NCI-H2029 treated with DMSO at 0.1 percent for 48 hours (cell line): ENCODE data around the gene ANKRD36.
"Not testable (repeated sequence)": the region's sequence is repeated elsewhere in the genome, so short reads cannot be mapped to it uniquely, and the experiment has no call there.

ENCODE experiments used
- DNase-seq: peaks from one replicate; lab custom pipeline; 2025; lab: John Stamatoyannopoulos, UW

ANKRD36 gene

GRCh38 chr2:97113882-97114255 is 916 bp downstream of the ANKRD36 start:
- DNase-seq: not testable (repeated sequence)

DNA sequence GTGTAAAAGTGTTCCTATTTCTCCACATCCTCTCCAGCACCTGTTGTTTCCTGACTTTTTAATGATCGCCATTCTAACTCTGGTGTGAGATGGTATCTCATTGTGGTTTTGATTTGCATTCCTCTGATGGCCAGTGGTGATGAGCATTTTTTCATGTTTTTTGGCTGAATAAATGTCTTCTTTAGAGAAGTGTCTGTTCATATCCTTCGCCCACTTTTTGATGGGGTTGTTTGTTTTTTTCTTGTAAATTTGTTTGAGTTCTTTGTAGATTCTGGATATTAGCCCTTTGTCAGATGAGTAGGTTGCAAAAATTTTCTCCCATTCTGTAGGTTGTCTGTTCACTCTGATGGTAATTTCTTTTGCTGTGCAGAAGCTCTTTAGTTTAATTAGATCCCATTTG is 16.1 kb downstream of the ANKRD36 start:
- not testable (repeated sequence) for DNase-seq

- not testable (repeated sequence) for DNase-seq
Measured at GRCh38 chr2:97144016-97144415, 31.1 kb downstream of the ANKRD36 start.

GRCh38 chr2:97166548-97166947 is 53.6 kb downstream of the ANKRD36 start:
- DNase-seq: not testable (repeated sequence)

- DNase-seq: not testable (repeated sequence)
Measured at GRCh38 chr2:97167938-97168337, 55.0 kb downstream of the ANKRD36 start.

DNA sequence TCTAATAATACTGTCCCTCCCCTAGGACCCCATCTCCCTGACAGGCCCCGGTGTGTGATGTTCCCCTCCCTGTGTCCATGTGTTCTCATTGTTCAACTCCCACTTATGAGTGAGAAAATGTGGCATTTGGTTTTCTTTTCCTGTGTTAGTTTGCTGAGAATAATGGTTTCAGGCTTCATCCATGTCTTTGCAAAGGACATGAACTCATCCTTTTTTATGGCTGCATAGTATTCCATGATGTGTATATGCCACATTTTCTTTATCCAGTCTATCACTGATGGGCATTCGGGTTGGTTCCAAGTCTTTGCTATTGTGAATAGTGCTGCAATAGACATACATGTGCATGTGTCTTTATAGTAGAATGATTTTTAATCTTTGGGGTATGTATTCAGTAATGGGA is 55.6 kb downstream of the ANKRD36 start:
- not testable (repeated sequence) for DNase-seq

DNA sequence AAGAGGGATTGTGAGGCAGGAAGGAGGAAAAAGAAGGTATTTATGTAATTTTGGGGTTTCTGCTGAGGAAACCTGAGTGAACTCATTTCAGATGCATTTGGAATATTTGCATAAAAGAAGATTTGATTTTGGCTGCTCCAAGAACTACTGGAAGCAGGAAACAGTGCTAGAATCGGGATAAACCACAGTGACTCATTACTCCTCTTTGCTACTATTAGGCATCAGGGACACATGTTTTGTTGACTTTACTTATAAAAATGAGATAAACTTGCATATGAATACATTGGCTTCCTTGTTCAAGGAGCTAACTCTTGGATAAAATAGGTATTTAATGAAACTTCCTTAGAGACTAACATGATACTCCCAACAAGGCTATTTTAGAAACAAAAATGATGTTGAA is 67.4 kb downstream of the ANKRD36 start:
- DNase-seq: not testable (repeated sequence)

DNA sequence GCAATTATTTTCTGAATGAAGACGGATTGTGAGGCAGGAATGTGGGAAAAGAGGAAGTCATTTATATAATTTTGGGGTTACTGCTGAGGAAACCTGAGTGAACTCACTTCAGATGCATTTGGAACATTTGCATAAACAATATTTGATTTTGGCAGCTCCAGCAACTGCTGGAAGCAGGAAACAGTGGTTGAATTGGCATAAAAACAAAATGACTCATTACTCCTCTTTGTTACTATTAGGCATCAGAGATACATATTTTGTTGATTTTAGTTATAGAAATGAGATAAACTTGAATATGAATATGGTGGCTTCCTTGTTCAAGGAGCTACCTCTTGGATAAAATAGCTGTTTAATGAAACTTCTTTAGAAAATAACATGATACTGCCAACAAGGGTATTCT is 82.4 kb downstream of the ANKRD36 start:
- not testable (repeated sequence) for DNase-seq

GRCh38 chr2:97197251-97197650 is 84.3 kb downstream of the ANKRD36 start:
- not testable (repeated sequence) for DNase-seq

DNA sequence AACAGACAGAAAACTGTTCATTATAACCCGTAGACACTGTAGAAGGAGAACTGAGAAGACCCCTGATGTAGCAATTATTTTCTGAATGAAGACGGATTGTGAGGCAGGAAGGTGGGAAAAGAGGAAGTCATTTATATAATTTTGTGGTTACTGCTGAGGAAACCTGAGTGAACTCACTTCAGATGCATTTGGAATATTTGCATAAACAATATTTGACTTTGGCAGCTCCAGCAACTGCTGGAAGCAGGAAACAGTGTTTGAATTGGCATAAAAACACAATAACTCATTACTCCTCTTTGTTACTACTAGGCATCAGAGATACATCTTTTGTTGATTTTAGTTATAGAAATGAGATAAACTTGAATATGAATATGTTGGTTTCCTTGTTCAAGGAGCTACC is 87.9 kb downstream of the ANKRD36 start:
- DNase-seq: not testable (repeated sequence)

DNA sequence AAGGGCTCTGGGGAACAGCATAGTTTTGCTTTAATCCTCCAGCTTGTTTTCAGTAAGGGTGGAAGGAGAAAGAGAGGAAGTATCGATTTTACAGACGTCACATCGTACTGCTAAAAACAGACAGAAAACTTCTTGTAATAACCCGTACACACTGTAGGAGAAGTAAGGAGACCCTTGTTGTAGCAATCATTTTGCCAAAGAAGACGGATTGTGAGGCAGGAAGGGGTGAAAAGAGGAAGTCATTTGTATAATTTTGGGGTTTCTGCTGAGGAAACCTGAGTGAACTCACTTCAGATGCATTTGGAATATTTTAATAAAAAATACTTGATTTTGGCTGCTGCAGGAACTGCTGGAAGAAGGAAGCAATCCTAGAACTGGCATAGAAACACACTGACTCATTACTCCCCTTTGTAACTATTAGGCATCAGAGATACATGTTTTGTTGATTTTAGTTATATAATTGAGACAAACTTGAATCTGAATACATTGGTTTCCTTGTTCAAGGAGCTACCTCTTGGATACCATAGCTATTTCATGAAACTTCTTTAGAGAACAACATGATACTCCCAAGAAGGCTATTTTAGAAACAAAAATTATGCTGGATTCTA is 89.8 kb downstream of the ANKRD36 start:
- not testable (repeated sequence) for DNase-seq

DNA sequence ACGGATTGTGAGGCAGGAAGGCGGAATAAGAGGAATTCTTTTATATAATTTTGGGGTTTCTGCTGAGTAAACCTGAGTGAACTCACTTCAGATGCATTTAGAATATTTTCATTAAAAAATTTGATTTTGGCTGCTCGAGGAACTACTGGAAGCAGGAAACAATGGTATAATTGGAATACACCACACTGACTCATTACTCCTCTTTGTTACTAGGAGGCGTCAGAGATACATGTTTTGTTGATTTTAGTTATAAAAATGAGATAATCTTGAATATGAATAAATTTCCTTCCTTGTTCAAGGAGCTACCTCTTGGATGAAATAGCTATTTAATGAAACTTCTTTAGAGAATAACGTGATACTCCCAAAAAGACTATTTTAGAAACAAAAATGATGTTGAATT is 97.4 kb downstream of the ANKRD36 start:
- DNase-seq: no peak

GRCh38 chr2:97215025-97215424 is 102.1 kb downstream of the ANKRD36 start:
- not testable (repeated sequence) for DNase-seq

DNA sequence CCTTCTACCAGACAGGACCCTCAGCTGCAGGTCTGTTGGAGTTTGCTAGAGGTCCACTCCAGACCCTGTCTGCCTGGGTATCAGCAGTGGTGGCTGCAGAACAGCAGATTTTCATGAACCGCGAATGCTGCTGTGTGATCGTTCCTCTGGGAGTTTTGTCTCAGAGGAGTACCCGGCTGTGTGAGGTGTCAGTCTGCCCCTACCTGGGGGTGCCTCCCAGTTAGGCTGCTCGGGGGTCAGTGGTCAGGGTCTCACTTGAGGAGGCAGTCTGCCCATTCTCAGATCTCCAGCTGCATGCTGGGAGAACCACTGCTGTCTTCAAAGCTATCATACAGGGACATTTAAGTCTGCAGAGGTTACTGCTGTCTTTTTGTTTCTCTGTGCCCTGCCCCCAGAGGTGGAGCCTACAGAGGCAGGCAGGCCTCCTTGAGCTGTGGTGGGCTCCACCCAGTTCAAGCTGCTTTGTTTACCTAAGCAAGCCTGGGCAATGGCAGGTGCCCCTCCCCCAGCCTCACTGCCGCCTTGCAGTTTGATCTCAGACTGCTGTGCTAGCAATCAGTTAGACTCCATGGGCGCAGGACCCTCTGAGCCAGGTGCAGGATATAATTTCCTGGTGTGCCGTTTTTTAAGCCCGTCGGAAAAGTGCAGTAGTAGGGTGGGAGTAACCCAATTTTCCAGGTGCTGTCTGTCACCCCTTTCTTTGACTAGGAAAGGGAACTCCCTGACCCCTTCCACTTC is 118.1 kb downstream of the ANKRD36 start:
- DNase-seq: not testable (repeated sequence)

DNA sequence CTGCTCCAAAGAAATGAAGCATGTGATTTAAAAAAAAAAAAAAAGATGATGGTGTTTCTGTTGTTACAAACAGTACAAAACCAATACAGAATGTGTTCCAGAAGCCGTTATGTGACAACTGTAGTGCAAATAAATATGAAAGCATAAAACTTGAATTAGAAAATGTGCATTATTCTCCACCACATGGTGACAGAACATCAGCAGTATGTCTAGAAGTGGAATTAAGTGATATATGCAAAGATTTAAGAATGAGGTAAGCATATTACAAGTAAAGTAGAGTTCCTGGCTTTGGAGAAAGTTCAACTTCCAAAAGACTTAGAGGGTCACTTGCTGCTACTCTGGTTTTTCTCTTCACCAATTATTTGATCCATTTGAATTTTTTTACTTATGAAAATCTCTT is 120.0 kb downstream of the ANKRD36 start:
- DNase-seq: not testable (repeated sequence)

- not testable (repeated sequence) for DNase-seq
Measured at GRCh38 chr2:97233660-97234295, 120.8 kb downstream of the ANKRD36 start.

DNA sequence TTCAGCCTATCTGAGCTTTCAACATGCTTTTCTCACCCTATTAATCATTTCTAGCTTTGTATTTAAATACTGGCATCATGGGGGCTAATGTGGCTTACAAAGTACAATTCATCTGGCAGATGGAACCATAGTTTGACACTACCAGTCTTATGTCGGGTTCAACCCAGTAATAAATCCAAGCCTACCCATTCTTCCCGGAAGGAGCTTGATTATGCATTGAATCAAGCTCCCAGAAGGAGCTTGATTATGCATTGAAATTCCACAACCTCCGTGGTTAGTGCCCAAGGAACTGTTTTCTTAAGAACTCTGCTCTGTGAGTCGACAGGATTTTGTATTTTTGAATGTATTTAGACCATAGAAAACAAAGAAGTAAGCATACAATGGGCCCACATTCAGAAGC is 148.2 kb downstream of the ANKRD36 start:
- DNase-seq: not testable (repeated sequence)

GRCh38 chr2:97266449-97266848 is 153.5 kb downstream of the ANKRD36 start:
- DNase-seq: not testable (repeated sequence)

GRCh38 chr2:97267411-97268074 is 154.6 kb downstream of the ANKRD36 start:
- DNase-seq: no peak

- DNase-seq: not testable (repeated sequence)
Measured at GRCh38 chr2:97268075-97268591, 155.2 kb downstream of the ANKRD36 start.

- not testable (repeated sequence) for DNase-seq
Measured at GRCh38 chr2:97276232-97276798, 163.4 kb downstream of the ANKRD36 start.

DNA sequence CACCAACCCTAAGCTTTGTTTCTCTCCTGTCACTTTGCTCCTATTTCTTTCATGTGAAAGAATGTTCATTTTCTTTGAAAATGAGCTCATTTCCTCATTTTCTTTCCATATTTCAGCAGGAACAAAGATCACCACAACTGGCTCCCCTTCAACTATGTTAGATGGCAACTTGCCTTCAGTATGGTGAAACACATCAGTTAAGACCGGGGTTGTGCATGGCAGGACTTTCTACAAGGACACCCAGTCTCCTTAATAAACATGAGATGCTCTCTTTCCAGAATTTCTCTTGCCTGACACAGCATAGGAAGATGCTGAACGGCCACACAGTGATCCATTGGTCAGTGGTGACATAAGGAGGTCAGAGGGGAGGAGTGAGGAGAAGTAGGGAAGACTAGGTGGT is 172.2 kb downstream of the ANKRD36 start:
- not testable (repeated sequence) for DNase-seq
